Trophoblast cell (in vitro differentiated cells and primary cell): ENCODE measurements around the gene TTLL8.

Experiments
- DNase-seq, 2 donors: peaks; one replicate each; pipeline ENCODE4 v3.0.0-alpha.2; 2016
- H2AFZ ChIP-seq: 2 replicates; pipeline ENCODE4 v1.6.1; 2013; ENCODE audit warnings: low read length, moderate library complexity, mild to moderate bottlenecking; ENCODE audit not compliant: insufficient read depth, poor library complexity
- H2AK5ac ChIP-seq: 2 replicates; pipeline ENCODE4 v1.6.1; 2013; ENCODE audit warnings: mild to moderate bottlenecking, low read length
- H2BK120ac ChIP-seq: 2 replicates; pipeline ENCODE4 v1.6.1; 2013; ENCODE audit warnings: low read length, mild to moderate bottlenecking, moderate library complexity; ENCODE audit not compliant: insufficient read depth, poor library complexity
- H2BK12ac ChIP-seq: 2 replicates; pipeline ENCODE4 v1.6.1; 2013; ENCODE audit warnings: mild to moderate bottlenecking, low read length, moderate library complexity
- H2BK5ac ChIP-seq: 2 replicates; pipeline ENCODE4 v1.6.1; 2013; ENCODE audit warnings: low read length, low read depth, moderate library complexity, mild to moderate bottlenecking; ENCODE audit not compliant: poor library complexity
- H3K14ac ChIP-seq: 2 replicates; pipeline ENCODE4 v1.6.1; 2013; ENCODE audit warnings: mild to moderate bottlenecking, low read length
- H3K18ac ChIP-seq: 2 replicates; pipeline ENCODE4 v1.6.1; 2013; ENCODE audit warnings: mild to moderate bottlenecking, low read length
- H3K23ac ChIP-seq: 2 replicates; pipeline ENCODE4 v1.6.1; 2013; ENCODE audit warnings: low read length
- H3K27ac ChIP-seq: 2 replicates; pipeline ENCODE4 v1.5.1; 2013; ENCODE audit warnings: low read depth, mild to moderate bottlenecking, inconsistent platforms, low read length, moderate library complexity
- H3K27me3 ChIP-seq: 2 replicates; pipeline ENCODE4 v1.6.1; 2013; ENCODE audit warnings: inconsistent platforms, mild to moderate bottlenecking, low read length, moderate library complexity; ENCODE audit not compliant: insufficient read depth
- H3K36me3 ChIP-seq, 2 experiments: 1 replicate in 1 of 2; 2 replicates in 1 of 2; pipeline ENCODE4 v1.6.1; 2013; ENCODE audit warnings: low read length in 2 of 2, mild to moderate bottlenecking in 2 of 2, moderate library complexity in 1 of 2; ENCODE audit not compliant: insufficient read depth in 2 of 2, control insufficient read depth in 1 of 2
- H3K4ac ChIP-seq: 2 replicates; pipeline ENCODE4 v1.6.1; 2013; ENCODE audit warnings: low read depth, mild to moderate bottlenecking, low read length, moderate library complexity
- H3K4me1 ChIP-seq, 2 experiments: 1 replicate in 1 of 2; 2 replicates in 1 of 2; pipeline ENCODE4 v1.6.1; 2013; ENCODE audit warnings: low read length in 2 of 2, mild to moderate bottlenecking in 2 of 2, moderate library complexity in 1 of 2; ENCODE audit not compliant: insufficient read depth in 2 of 2, control insufficient read depth in 1 of 2
- H3K4me2 ChIP-seq: 2 replicates; pipeline ENCODE4 v1.6.1; 2013; ENCODE audit warnings: inconsistent platforms, mild to moderate bottlenecking, low read length, moderate library complexity
- H3K4me3 ChIP-seq: 2 replicates; pipeline ENCODE4 v1.5.1; 2013; ENCODE audit warnings: mild to moderate bottlenecking, low read depth, low read length, inconsistent platforms
- H3K79me1 ChIP-seq: one replicate; pipeline ENCODE4 v1.6.1; 2013; ENCODE audit warnings: low read length
- H3K79me2 ChIP-seq: 2 replicates; pipeline ENCODE4 v1.6.1; 2013; ENCODE audit warnings: low read length, mild to moderate bottlenecking; ENCODE audit not compliant: control insufficient read depth, insufficient read depth, poor library complexity
- H3K9ac ChIP-seq: 2 replicates; pipeline ENCODE4 v1.6.1; 2013; ENCODE audit warnings: mild to moderate bottlenecking, low read length
- H3K9me3 ChIP-seq: 2 replicates; pipeline ENCODE4 v1.6.1; 2013; ENCODE audit warnings: low read depth, mild to moderate bottlenecking, control low read depth, inconsistent platforms, low read length; ENCODE audit not compliant: insufficient read depth
- H4K12ac ChIP-seq: 2 replicates; pipeline ENCODE4 v1.6.1; 2013; ENCODE audit warnings: low read depth, mild to moderate bottlenecking, low read length, moderate library complexity
- H4K8ac ChIP-seq: 2 replicates; pipeline ENCODE4 v1.6.1; 2013; ENCODE audit warnings: low read depth, mild to moderate bottlenecking, low read length, moderate library complexity
- H4K91ac ChIP-seq: one replicate; pipeline ENCODE4 v1.6.1; 2013; ENCODE audit warnings: low read depth, mild to moderate bottlenecking, low read length, moderate library complexity
- WGBS: extraction: QIAGEN DNeasy Blood & Tissue Kit; methylation state at CpG from one replicate; pipeline ENCODE4 v1.1.7; 2013; ENCODE audit warnings: missing lambda C conversion rate; ENCODE audit not compliant: insufficient read length, insufficient coverage; ENCODE audit errors: extremely low coverage; 5-methylcytosine and 5-hydroxymethylcytosine counted together

TTLL8 gene

GRCh38 chr22:50056214-50056972 is 1.7 kb downstream of the TTLL8 start:
- H3K14ac ChIP-seq: no peak overlapping the region
- no peak overlapping the region for H3K4ac ChIP-seq
- no peak overlapping the region for H3K18ac ChIP-seq
- H3K4me1 ChIP-seq: peaks cover 0 to 10% of the 10 kb centered on the region in 2 experiments
- no peak overlapping the region for H2AFZ ChIP-seq
- H2BK120ac ChIP-seq: no peak overlapping the region
- H3K4me3 ChIP-seq: no peak overlapping the region
- no peak overlapping the region for H4K8ac ChIP-seq
- peaks cover 20% of the 10 kb centered on the region for H3K27me3 ChIP-seq
- no peaks in the 10 kb centered on the region for H3K36me3 ChIP-seq
- no peak overlapping the region for H3K9ac ChIP-seq
- H3K23ac ChIP-seq: no peak overlapping the region
- H4K91ac ChIP-seq: no peak overlapping the region
- WGBS: no CpG with 5 or more reads among the region's 34 CpGs
- no peak overlapping the region for H3K4me2 ChIP-seq
- H3K79me1 ChIP-seq: no peaks in the 10 kb centered on the region
- H4K12ac ChIP-seq: no peak overlapping the region
- H3K79me2 ChIP-seq: no peaks in the 10 kb centered on the region
- no peak overlapping the region for H2BK12ac ChIP-seq
- peaks cover 4% of the 10 kb centered on the region for H3K9me3 ChIP-seq
- no peak overlapping the region for H2BK5ac ChIP-seq
- no peak overlapping the region for H2AK5ac ChIP-seq
- no peak for DNase-seq
- H3K27ac ChIP-seq: no peak overlapping the region

- Histone ChIP-seq H4K91ac (no peak overlapping the region), H3K4me1 (peaks cover 0 to 4% of the 10 kb centered on the region in 2 experiments)
Measured at GRCh38 chr22:50053861-50054260, 4.2 kb downstream of the TTLL8 start.

GRCh38 chr22:50051930-50052329 is 6.2 kb downstream of the TTLL8 start:
- WGBS: no CpG with 5 or more reads among the region's 18 CpGs
- no peak overlapping the region for H3K4me3 ChIP-seq

More at GRCh38 chr22:50053861-50054260, 4.2 kb downstream of the TTLL8 start:
- no peaks in the 10 kb centered on the region for H3K79me1 ChIP-seq
- H2BK5ac ChIP-seq: no peak overlapping the region
- no peak overlapping the region for H3K4me2 ChIP-seq
- H2AFZ ChIP-seq: no peak overlapping the region
- no peak overlapping the region for H4K8ac ChIP-seq
- no peak overlapping the region for H3K23ac ChIP-seq
- no peak overlapping the region for H3K27ac ChIP-seq
- DNase-seq: no peak
- no peak overlapping the region for H3K9ac ChIP-seq
- peaks cover 4% of the 10 kb centered on the region for H3K9me3 ChIP-seq
- H3K18ac ChIP-seq: no peak overlapping the region
- H4K12ac ChIP-seq: no peak overlapping the region
- H3K4me3 ChIP-seq: no peak overlapping the region
- no peak overlapping the region for H2BK12ac ChIP-seq
- no peak overlapping the region for H3K4ac ChIP-seq
- no peaks in the 10 kb centered on the region for H3K79me2 ChIP-seq
- no peaks in the 10 kb centered on the region for H3K36me3 ChIP-seq
- peaks cover 17% of the 10 kb centered on the region for H3K27me3 ChIP-seq
- no CpG with 5 or more reads among the region's 18 CpGs for WGBS
- no peak overlapping the region for H2AK5ac ChIP-seq
- no peak overlapping the region for H3K14ac ChIP-seq
- no peak overlapping the region for H2BK120ac ChIP-seq

GRCh38 chr22:50049299-50050195 is 8.6 kb downstream of the TTLL8 start:
- H3K27me3 ChIP-seq: no peaks in the 10 kb centered on the region
- no peaks in the 10 kb centered on the region for H3K36me3 ChIP-seq
- H2AFZ ChIP-seq: no peak overlapping the region
- H4K8ac ChIP-seq: no peak overlapping the region
- no CpG with 5 or more reads among the region's 36 CpGs for WGBS
- no peak overlapping the region for H4K12ac ChIP-seq
- H3K27ac ChIP-seq: no peak overlapping the region
- H3K9ac ChIP-seq: no peak overlapping the region
- H3K4me2 ChIP-seq: no peak overlapping the region
- H2BK5ac ChIP-seq: no peak overlapping the region
- no peak overlapping the region for H3K4ac ChIP-seq
- no peak overlapping the region for H2BK12ac ChIP-seq
- H4K91ac ChIP-seq: no peak overlapping the region
- no peak overlapping the region for H2BK120ac ChIP-seq
- no peak overlapping the region for H3K18ac ChIP-seq
- no peak for DNase-seq
- no peak overlapping the region for H3K23ac ChIP-seq
- no peak overlapping the region for H3K14ac ChIP-seq
- no peak overlapping the region for H3K4me3 ChIP-seq
- H3K79me1 ChIP-seq: no peaks in the 10 kb centered on the region
- H3K4me1 ChIP-seq: no peaks in the 10 kb centered on the region
- no peak overlapping the region for H2AK5ac ChIP-seq
- H3K79me2 ChIP-seq: no peaks in the 10 kb centered on the region
- H3K9me3 ChIP-seq: peaks cover 4% of the 10 kb centered on the region

More at GRCh38 chr22:50051930-50052329, 6.2 kb downstream of the TTLL8 start:
- H2BK120ac ChIP-seq: no peak overlapping the region
- H3K4ac ChIP-seq: no peak overlapping the region
- no peak overlapping the region for H4K8ac ChIP-seq
- H3K79me2 ChIP-seq: no peaks in the 10 kb centered on the region
- H2BK12ac ChIP-seq: no peak overlapping the region
- H4K91ac ChIP-seq: no peak overlapping the region
- no peak overlapping the region for H3K27ac ChIP-seq
- no peak overlapping the region for H2AK5ac ChIP-seq
- no peak overlapping the region for H2AFZ ChIP-seq
- no peak overlapping the region for H2BK5ac ChIP-seq
- DNase-seq: no peak
- H3K9me3 ChIP-seq: peaks cover 4% of the 10 kb centered on the region
- no peak overlapping the region for H3K23ac ChIP-seq
- H3K27me3 ChIP-seq: peaks cover 4% of the 10 kb centered on the region
- H3K79me1 ChIP-seq: no peaks in the 10 kb centered on the region
- H3K36me3 ChIP-seq: no peaks in the 10 kb centered on the region
- H3K9ac ChIP-seq: no peak overlapping the region
- no peaks in the 10 kb centered on the region for H3K4me1 ChIP-seq
- no peak overlapping the region for H3K14ac ChIP-seq
- H3K18ac ChIP-seq: no peak overlapping the region
- no peak overlapping the region for H4K12ac ChIP-seq
- no peak overlapping the region for H3K4me2 ChIP-seq
